Measurements from ENCODE around the gene BDKRB2.

DNA sequence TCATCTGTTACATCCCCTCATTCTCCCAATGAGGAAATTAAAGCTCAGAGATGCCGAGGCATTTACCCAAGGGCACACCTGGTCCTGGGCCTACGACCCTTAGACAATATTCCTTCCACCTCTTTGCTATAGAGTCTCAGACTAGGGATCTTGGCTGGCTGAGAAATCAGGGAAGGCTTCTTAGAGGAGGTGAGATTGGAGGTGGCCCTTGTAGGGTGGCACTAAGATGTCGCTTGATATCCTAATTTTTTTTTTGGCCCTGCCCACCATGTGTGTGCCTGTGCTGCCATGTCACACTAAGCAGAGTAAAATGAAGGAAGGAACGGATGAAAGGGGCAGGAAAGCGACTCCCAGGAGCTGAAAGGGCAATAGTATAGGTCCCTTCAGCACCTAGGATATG lies 20.6 kb downstream of the BDKRB2 start:
- TF ChIP-seq CTCF (IDR thresholded peaks at IDR 0.05; ENCODE audit: insufficient read depth, low read depth, low read length), result no peak
- no peak for TF ChIP-seq EZH2 (IDR thresholded peaks at IDR 0.05; ENCODE audit: insufficient read depth, low read length)

Measured in astrocyte (in vitro differentiated cells and primary cell).